ENCODE data around the gene PCDHA9.
A peak's percentile ranks its signal among the peaks of the same experiment; 100 is the strongest.
"Not testable (repeated sequence)": the region's sequence is repeated elsewhere in the genome, so short reads cannot be mapped to it uniquely, and the experiment has no call there.

Gene PCDHA9

GRCh38 chr5:140821375-140822280, 26.6 kb upstream of the PCDHA9 start, which contains the start of gene PCDHA5:
Gene PCDHA5 (plus strand): TSS chr5:140821613.
- H3K27ac ChIP-seq (ENCODE audit: low read depth, low read length) = no peak within 1 kb of the TSS
- H3K79me2 ChIP-seq (ENCODE audit: control insufficient read depth, low read length) = no peaks in the 10 kb centered on the region
- TF ChIP-seq EZH2phosphoT487 (IDR thresholded peaks at IDR 0.05; ENCODE audit: borderline replicate concordance, low read length) (no peak), CTCF (IDR thresholded peaks at IDR 0.05; ENCODE audit: low read depth, low read length, poor library complexity, severe bottlenecking) (peak; percentile 67)
- H3K4me1 ChIP-seq (ENCODE audit: control insufficient read depth, low read length) = no peaks in the 10 kb centered on the region
- H3K9me2 ChIP-seq (replicated peaks; ENCODE audit: control insufficient read depth, low read length) = no peaks in the 10 kb centered on the region
- no peaks in the 10 kb centered on the region for H3K9me3 ChIP-seq (ENCODE audit: control insufficient read depth, insufficient read depth, low read length)
- H3K4me2 ChIP-seq (ENCODE audit: low read length) = no peak within 1 kb of the TSS
- no peaks in the 10 kb centered on the region for H3K36me3 ChIP-seq (ENCODE audit: control insufficient read depth, low read length)
- H3F3A ChIP-seq (ENCODE audit: control insufficient read depth, insufficient read depth) = no peaks in the 10 kb centered on the region
- H4K20me1 ChIP-seq (ENCODE audit: control insufficient read depth, insufficient read depth, low read depth, low read length) = no peaks in the 10 kb centered on the region
- no peak within 1 kb of the TSS for H3K4me3 ChIP-seq (ENCODE audit: low read length)
- H3K27me3 ChIP-seq (ENCODE audit: control insufficient read depth, low read length) = no peaks in the 10 kb centered on the region; the same call in 1 of the 2 replicates

- H3K79me2 ChIP-seq (ENCODE audit: control insufficient read depth, low read length) = no peaks in the 10 kb centered on the region
- H3K4me3 ChIP-seq (ENCODE audit: low read length) = no peak overlapping the region
- H3K9me3 ChIP-seq (ENCODE audit: control insufficient read depth, insufficient read depth, low read length) = no peaks in the 10 kb centered on the region
- H3K4me1 ChIP-seq (ENCODE audit: control insufficient read depth, low read length) = no peaks in the 10 kb centered on the region
- no peaks in the 10 kb centered on the region for H3F3A ChIP-seq (ENCODE audit: control insufficient read depth, insufficient read depth)
- no peaks in the 10 kb centered on the region for H3K36me3 ChIP-seq (ENCODE audit: control insufficient read depth, low read length)
- TF ChIP-seq EZH2phosphoT487 (IDR thresholded peaks at IDR 0.05; ENCODE audit: borderline replicate concordance, low read length) (no peak), CTCF (IDR thresholded peaks at IDR 0.05; ENCODE audit: low read depth, low read length, poor library complexity, severe bottlenecking) (no peak)
- no peak overlapping the region for H3K4me2 ChIP-seq (ENCODE audit: low read length)
- no peaks in the 10 kb centered on the region for H4K20me1 ChIP-seq (ENCODE audit: control insufficient read depth, insufficient read depth, low read depth, low read length)
- H3K27me3 ChIP-seq (ENCODE audit: control insufficient read depth, low read length) = no peaks in the 10 kb centered on the region
- no peaks in the 10 kb centered on the region for H3K9me2 ChIP-seq (replicated peaks; ENCODE audit: control insufficient read depth, low read length)
- no peak overlapping the region for H3K27ac ChIP-seq (ENCODE audit: low read depth, low read length)
These were observed 25.9 kb upstream of the PCDHA9 start for GRCh38 chr5:140822281-140822629.

- H3K79me2 ChIP-seq (ENCODE audit: control insufficient read depth, low read length); H3K9me2 ChIP-seq (replicated peaks; ENCODE audit: control insufficient read depth, low read length); H3K4me1 ChIP-seq (ENCODE audit: control insufficient read depth, low read length); H3K4me3 ChIP-seq (ENCODE audit: low read length); H3K27ac ChIP-seq (ENCODE audit: low read depth, low read length); H3K36me3 ChIP-seq (ENCODE audit: control insufficient read depth, low read length); H3F3A ChIP-seq (ENCODE audit: control insufficient read depth, insufficient read depth); H3K9me3 ChIP-seq (ENCODE audit: control insufficient read depth, insufficient read depth, low read length); H3K4me2 ChIP-seq (ENCODE audit: low read length); H4K20me1 ChIP-seq (ENCODE audit: control insufficient read depth, insufficient read depth, low read depth, low read length); H3K27me3 ChIP-seq (ENCODE audit: control insufficient read depth, low read length): not testable (repeated sequence)
These were observed 25.2 kb upstream of the PCDHA9 start for GRCh38 chr5:140822969-140823368.

GRCh38 chr5:140823475-140823874, 24.7 kb upstream of the PCDHA9 start:
- TF ChIP-seq EZH2phosphoT487 (IDR thresholded peaks at IDR 0.05; ENCODE audit: borderline replicate concordance, low read length) = no peak
- Histone ChIP-seq H3K9me3 (ENCODE audit: control insufficient read depth, insufficient read depth, low read length) (no peaks in the 10 kb centered on the region), H3K4me1 (ENCODE audit: control insufficient read depth, low read length) (no peaks in the 10 kb centered on the region), H3F3A (ENCODE audit: control insufficient read depth, insufficient read depth) (no peaks in the 10 kb centered on the region), H3K36me3 (ENCODE audit: control insufficient read depth, low read length) (no peaks in the 10 kb centered on the region), H3K9me2 (replicated peaks; ENCODE audit: control insufficient read depth, low read length) (no peaks in the 10 kb centered on the region), H3K4me2 (ENCODE audit: low read length) (no peak overlapping the region), H3K4me3 (ENCODE audit: low read length) (no peak overlapping the region), H4K20me1 (ENCODE audit: control insufficient read depth, insufficient read depth, low read depth, low read length) (no peaks in the 10 kb centered on the region), H3K79me2 (ENCODE audit: control insufficient read depth, low read length) (no peaks in the 10 kb centered on the region), H3K27ac (ENCODE audit: low read depth, low read length) (no peak overlapping the region), H3K27me3 (ENCODE audit: control insufficient read depth, low read length) (no peaks in the 10 kb centered on the region)

All from DOHH2 (cell line).